IMR-90 (cell line): ENCODE results near the gene TPSD1. TPM values are rescaled to one million over a fixed set of nuclear protein-coding genes. Genes with fewer than 3 reads are reported as not detected.

Experiments used
- ATAC-seq: fragments of 200-7000 bp; cut with Tn5 transposase; 2 replicates; pipeline ENCODE4 v1.9.1; 2020; ENCODE audit warnings: low read depth, mild to moderate bottlenecking, moderate library complexity
- BruUV-seq: library from RNA; stranded (reverse); fragments of 400-500 nt; replicated peaks from 2 replicates; lab custom pipeline; 2021; lab: Mats Ljungman, UMichigan
- CTCF ChIA-PET: fragments of 300-600 bp; formaldehyde crosslinking; extraction: SDS; loops from one replicate; lab custom pipeline; 2021; ENCODE audit warnings: antibody characterized with exemption; lab: Yijun Ruan, JAX
- POLR2A ChIA-PET: fragments of 300-600 bp; sonication (Branson Sonifier 250); formaldehyde crosslinking; loops from one replicate; lab custom pipeline; 2022; ENCODE audit warnings: antibody characterized with exemption; ENCODE audit not compliant: unreplicated experiment; lab: Charles Lee
- DNase-seq: peaks from one replicate; pipeline ENCODE4 v3.0.0; 2013
- H2AFZ ChIP-seq: replicated peaks from 2 replicates; pipeline ENCODE3; 2013; ENCODE audit warnings: low read length, mild to moderate bottlenecking; ENCODE audit not compliant: poor library complexity
- H2AK5ac ChIP-seq: 2 replicates; pipeline ENCODE4 v1.6.1; 2013; ENCODE audit warnings: low read depth, low read length, inconsistent platforms
- H2AK9ac ChIP-seq: replicated peaks from 2 replicates; pipeline ENCODE3; 2013; ENCODE audit warnings: mild to moderate bottlenecking, low read depth, low read length, moderate library complexity; ENCODE audit not compliant: poor library complexity
- H2BK120ac ChIP-seq: 2 replicates; pipeline ENCODE4 v1.6.1; 2013; ENCODE audit warnings: low read depth, low read length, inconsistent platforms
- H2BK15ac ChIP-seq: 3 replicates; pipeline ENCODE4 v1.6.1; 2013; ENCODE audit warnings: low read depth, low read length, inconsistent platforms
- H2BK20ac ChIP-seq: 2 replicates; pipeline ENCODE4 v1.6.1; 2013; ENCODE audit warnings: low read depth, mild to moderate bottlenecking, inconsistent platforms, low read length, moderate library complexity
- H2BK5ac ChIP-seq: 2 replicates; pipeline ENCODE4 v1.6.1; 2013; ENCODE audit warnings: mild to moderate bottlenecking, low read depth, low read length, inconsistent platforms; ENCODE audit not compliant: poor library complexity, severe bottlenecking
- H3K14ac ChIP-seq: replicated peaks from 2 replicates; pipeline ENCODE4 v1.6.1; 2013; ENCODE audit warnings: low read depth, low read length, inconsistent platforms
- H3K18ac ChIP-seq: 2 replicates; pipeline ENCODE4 v1.6.1; 2013; ENCODE audit warnings: low read depth, low read length, control low read depth
- H3K23ac ChIP-seq: 2 replicates; pipeline ENCODE4 v1.6.1; 2013; ENCODE audit warnings: low read depth, low read length, inconsistent platforms
- H3K27ac ChIP-seq: 2 replicates; pipeline ENCODE4 v1.5.1; 2013; ENCODE audit warnings: mild to moderate bottlenecking, control low read depth, low read length; ENCODE audit not compliant: insufficient read depth
- H3K27me3 ChIP-seq: 2 replicates; pipeline ENCODE4 v1.6.1; 2013; ENCODE audit warnings: low read length; ENCODE audit not compliant: control insufficient read depth, insufficient read depth
- H3K36me3 ChIP-seq: 2 replicates; pipeline ENCODE4 v1.6.1; 2013; ENCODE audit warnings: low read length, mixed read lengths; ENCODE audit not compliant: control insufficient read depth, insufficient read depth
- H3K4ac ChIP-seq: 2 replicates; pipeline ENCODE4 v1.6.1; 2013; ENCODE audit warnings: low read depth, low read length, inconsistent platforms
- H3K4me1 ChIP-seq: 2 replicates; pipeline ENCODE4 v1.6.1; 2013; ENCODE audit warnings: low read length, mixed read lengths; ENCODE audit not compliant: control insufficient read depth, insufficient read depth
- H3K4me2 ChIP-seq: 2 replicates; pipeline ENCODE4 v1.6.1; 2013; ENCODE audit warnings: low read depth, mild to moderate bottlenecking, control low read depth, low read length, moderate library complexity
- H3K4me3 ChIP-seq: 2 replicates; pipeline ENCODE4 v1.5.1; 2013; ENCODE audit warnings: low read depth, mild to moderate bottlenecking, control low read depth, low read length, moderate library complexity; ENCODE audit not compliant: insufficient read depth
- H3K56ac ChIP-seq: 2 replicates; pipeline ENCODE4 v1.6.1; 2013; ENCODE audit warnings: low read length, inconsistent platforms; ENCODE audit not compliant: insufficient read depth; ENCODE audit errors: extremely low read depth
- H3K79me1 ChIP-seq, 2 experiments: 2 replicates each; pipeline ENCODE4 v1.6.1; 2013; ENCODE audit warnings: low read length in 2 of 2, inconsistent platforms in 1 of 2, low read depth in 1 of 2
- H3K9ac ChIP-seq: 2 replicates; pipeline ENCODE4 v1.6.1; 2013; ENCODE audit warnings: low read depth, low read length, control low read depth
- H3K9me1 ChIP-seq: 2 replicates; pipeline ENCODE4 v1.6.1; 2013; ENCODE audit warnings: low read length, inconsistent platforms; ENCODE audit not compliant: insufficient read depth
- H3K9me3 ChIP-seq: 2 replicates; pipeline ENCODE4 v1.6.1; 2013; ENCODE audit warnings: low read length; ENCODE audit not compliant: control insufficient read depth, insufficient read depth
- H4K20me1 ChIP-seq: 2 replicates; pipeline ENCODE4 v1.6.1; 2013; ENCODE audit warnings: low read length, inconsistent platforms; ENCODE audit not compliant: insufficient read depth
- H4K5ac ChIP-seq: 2 replicates; pipeline ENCODE4 v1.6.1; 2013; ENCODE audit warnings: mild to moderate bottlenecking, low read depth, low read length, control low read depth
- H4K8ac ChIP-seq, 2 experiments: 2 replicates each; pipeline ENCODE4 v1.6.1; 2013; ENCODE audit warnings: low read depth in 2 of 2, low read length in 2 of 2, control low read depth in 1 of 2, inconsistent platforms in 1 of 2
- H4K91ac ChIP-seq: 2 replicates; pipeline ENCODE4 v1.6.1; 2013; ENCODE audit warnings: low read depth, low read length, inconsistent platforms; ENCODE audit not compliant: insufficient read depth
- CEBPB ChIP-seq: IDR thresholded peaks from 2 replicates; pipeline ENCODE4 v1.6.1; 2012; ENCODE audit warnings: low read depth, low read length, improper control_type of control experiment
- MAFK ChIP-seq: IDR thresholded peaks from 2 replicates; pipeline ENCODE4 v1.6.1; 2012; ENCODE audit warnings: low read depth, low read length, improper control_type of control experiment
- POLR2A ChIP-seq: IDR thresholded peaks from 2 replicates; pipeline ENCODE4 v1.6.1; 2012; ENCODE audit warnings: mild to moderate bottlenecking, low read depth, low read length
- RAD21 ChIP-seq: IDR thresholded peaks from 2 replicates; pipeline ENCODE4 v1.6.1; 2012; ENCODE audit warnings: low read length, improper control_type of control experiment
- RFX5 ChIP-seq: IDR thresholded peaks from 2 replicates; pipeline ENCODE4 v1.8.0; 2012; ENCODE audit warnings: low read depth, mild to moderate bottlenecking, low read length, moderate library complexity
- WGBS, 2 experiments: methylation state at CpG; one replicate each; pipeline versions ENCODE4 v1.1.5 to v1.1.7; 2013; ENCODE audit warnings: missing lambda C conversion rate in 2 of 2; ENCODE audit not compliant: insufficient read length in 1 of 2; ENCODE audit errors: extremely low coverage in 2 of 2; 5-methylcytosine and 5-hydroxymethylcytosine counted together
- dilution Hi-C: fragments of 300-500 bp; cut with HindIII; formaldehyde crosslinking; loops from one replicate; pipeline ENCODE4 v1.14.3; 2018; ENCODE audit warnings: low sequenced_read_pairs; ENCODE audit not compliant: unreplicated experiment
- in situ Hi-C: fragments of 300-500 bp; cut with MboI; formaldehyde crosslinking; loops from 3 replicates; pipeline ENCODE4 v1.14.3; 2019; ENCODE audit warnings: low sequenced_read_pairs, inconsistent platforms, mixed read lengths
- intact Hi-C: fragments of 100-400 bp; cut with micrococcal nuclease; formaldehyde crosslinking; loops from 2 replicates; pipeline ENCODE4 v1.10.0; 2022
- polyA plus RNA-seq, 3 experiments: library from polyadenylated mRNA; depleted of rRNA; stranded (reverse); fragments of >200 nt; gene quantifications; 2 replicates each; pipeline ENCODE4 v1.2.3, GENCODE V29; 2012; ENCODE audit warnings: low replicate concordance in 1 of 3
- total RNA-seq: library from RNA; depleted of rRNA; stranded (reverse); fragments of >200 nt; gene quantifications from 2 replicates; pipeline ENCODE4 v1.2.3, GENCODE V29; 2012
- TF ChIP-seq, protein P1 (sequence below): fragments of 150-350 bp; IDR thresholded peaks from 2 replicates; pipeline ENCODE4 v1.6.1; 2017; ENCODE audit warnings: mild to moderate bottlenecking, antibody characterized with exemption, low read length, low read depth

TPSD1 gene
- total and polyA plus RNA-seq, 2 of the 4 experiments (the other 2 are of a cell fraction), result not detected

DNA sequence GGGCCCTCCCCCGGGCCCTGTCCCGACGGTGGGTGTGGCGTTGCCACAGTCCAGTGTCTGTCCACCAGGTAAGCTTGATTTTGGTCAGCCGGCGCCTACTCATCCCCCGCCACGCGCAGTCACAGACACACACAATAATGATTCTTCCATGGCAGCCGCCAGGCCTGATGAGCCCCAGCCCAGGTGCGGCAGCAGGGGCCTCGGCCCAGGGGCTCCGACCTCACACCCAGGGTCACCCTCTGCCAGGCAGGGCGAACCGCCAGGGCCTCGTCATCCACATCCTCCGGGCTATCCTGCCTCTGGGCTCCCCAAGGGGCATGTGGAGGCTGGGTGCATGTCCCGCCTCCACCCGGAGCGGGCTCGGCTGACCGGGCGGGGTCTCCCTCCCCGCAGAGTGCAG lies 38.3 kb upstream of the TPSD1 start:
- Histone ChIP-seq H4K91ac (no peak overlapping the region), H3K4me1 (no peaks in the 10 kb centered on the region), H2BK5ac (no peak overlapping the region), H2BK120ac (no peak overlapping the region), H2AFZ (no peak overlapping the region), H3K27ac (no peak overlapping the region), H4K5ac (no peak overlapping the region), H3K27me3 (no peaks in the 10 kb centered on the region), H3K4ac (no peak overlapping the region), H2AK5ac (no peak overlapping the region), H3K23ac (no peak overlapping the region), H3K56ac (no peak overlapping the region), H3K9me3 (no peaks in the 10 kb centered on the region), H3K36me3 (peaks cover 4% of the 10 kb centered on the region; the same call in 1 of the 2 replicates), H2BK20ac (no peak overlapping the region), H2AK9ac (no peak overlapping the region), H4K8ac (no peak overlapping the region), H3K14ac (no peak overlapping the region), H3K4me2 (no peak overlapping the region), H3K9me1 (no peaks in the 10 kb centered on the region), H3K9ac (no peak overlapping the region), H3K18ac (no peak overlapping the region), H2BK15ac (no peak overlapping the region), H4K20me1 (no peaks in the 10 kb centered on the region), H3K4me3 (no peak overlapping the region), H3K79me1 (no peaks in the 10 kb centered on the region)
- CTCF ChIA-PET, result no interaction called here
- WGBS, 2 experiments, result 82% methylated on average over 23 of the region's 24 CpGs; no CpG with 5 or more reads in 1 of the 2 experiments
- BruUV-seq, result no TSS peak
- intact Hi-C loops (no loop called here), dilution Hi-C loops (no loop called here), in situ Hi-C loops (loop anchor here (25.0 kb wide), 1 partner anchor 405 kb away; the partner anchor contains the start of gene GNG13)
- DNase-seq, result no peak
- ATAC-seq, result no peak
- POLR2A ChIA-PET, result no interaction called here
- TF ChIP-seq RFX5 (no peak), CEBPB (no peak), POLR2A (no peak), MAFK (no peak), RAD21 (no peak)
- TF ChIP-seq, protein P1, sequence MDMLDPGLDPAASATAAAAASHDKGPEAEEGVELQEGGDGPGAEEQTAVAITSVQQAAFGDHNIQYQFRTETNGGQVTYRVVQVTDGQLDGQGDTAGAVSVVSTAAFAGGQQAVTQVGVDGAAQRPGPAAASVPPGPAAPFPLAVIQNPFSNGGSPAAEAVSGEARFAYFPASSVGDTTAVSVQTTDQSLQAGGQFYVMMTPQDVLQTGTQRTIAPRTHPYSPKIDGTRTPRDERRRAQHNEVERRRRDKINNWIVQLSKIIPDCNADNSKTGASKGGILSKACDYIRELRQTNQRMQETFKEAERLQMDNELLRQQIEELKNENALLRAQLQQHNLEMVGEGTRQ, result no peak
